H1 (cell line): Measurements from ENCODE around the gene NEK4. TPM values are rescaled to one million over a fixed set of nuclear protein-coding genes. Genes with fewer than 3 reads are reported as not detected.

Experiments used
- CTCF ChIA-PET: fragments of 300-600 bp; sonication (Branson Sonifier 250); formaldehyde crosslinking; loops from one replicate; lab custom pipeline; 2021; ENCODE audit not compliant: partially characterized antibody; lab: Charles Lee
- POLR2A ChIA-PET: fragments of 300-600 bp; sonication (Branson Sonifier 250); formaldehyde crosslinking; loops from one replicate; lab custom pipeline; 2021; ENCODE audit warnings: inconsistent platforms; ENCODE audit not compliant: partially characterized antibody; lab: Charles Lee
- DNase-seq, 2 experiments: peaks; one replicate each; pipeline versions ENCODE4 v3.0.0 to v3.0.0-alpha.2; 2010 to 2022; ENCODE audit warnings: low spot score in 2 of 2, low read depth in 1 of 2, mixed read lengths in 1 of 2
- FAIRE-seq: peaks from 2 replicates; lab custom pipeline; 2011; peaks lifted over from hg19 to GRCh38; lab: Jason Lieb, UNC
- H2AFZ ChIP-seq: 2 replicates; pipeline ENCODE4 v1.8.1; 2012; ENCODE audit warnings: low read length, inconsistent platforms
- H2AK5ac ChIP-seq: 2 replicates; pipeline ENCODE4 v1.6.1; 2013; ENCODE audit warnings: low read depth, low read length
- H2BK120ac ChIP-seq: replicated peaks from 2 replicates; pipeline ENCODE3; 2013; ENCODE audit warnings: low read depth, low read length, inconsistent platforms
- H2BK12ac ChIP-seq: 2 replicates; pipeline ENCODE4 v1.6.1; 2013; ENCODE audit warnings: low read depth, low read length
- H2BK15ac ChIP-seq: 2 replicates; pipeline ENCODE4 v1.6.1; 2013; ENCODE audit warnings: low read length
- H2BK20ac ChIP-seq: 2 replicates; pipeline ENCODE4 v1.6.1; 2013; ENCODE audit warnings: low read length
- H2BK5ac ChIP-seq: 2 replicates; pipeline ENCODE4 v1.6.1; 2013; ENCODE audit warnings: low read depth, low read length
- H3K14ac ChIP-seq: 2 replicates; pipeline ENCODE4 v1.6.1; 2013; ENCODE audit warnings: inconsistent platforms; ENCODE audit not compliant: insufficient read length
- H3K18ac ChIP-seq: 2 replicates; pipeline ENCODE4 v1.6.1; 2013; ENCODE audit warnings: low read length; ENCODE audit errors: extremely low read depth
- H3K23ac ChIP-seq: 2 replicates; pipeline ENCODE4 v1.6.1; 2013; ENCODE audit warnings: inconsistent platforms; ENCODE audit not compliant: insufficient read length
- H3K23me2 ChIP-seq: 2 replicates; pipeline ENCODE4 v1.6.1; 2013; ENCODE audit warnings: low read depth, low read length
- H3K27ac ChIP-seq: 2 replicates; pipeline ENCODE4 v1.6.1; 2011; ENCODE audit warnings: low read depth, low read length, inconsistent platforms
- H3K27me3 ChIP-seq, 4 experiments: replicated peaks in 1 of 4; 1 replicate in 1 of 4; 2 replicates in 3 of 4; pipeline versions ENCODE4 v1.6.1 to v1.8.1; 2011 to 2013; ENCODE audit warnings: low read length in 3 of 4, mild to moderate bottlenecking in 3 of 4, inconsistent platforms in 2 of 4, mixed read lengths in 2 of 4, moderate library complexity in 1 of 4; ENCODE audit not compliant: control insufficient read depth in 3 of 4, insufficient read depth in 3 of 4; ENCODE audit errors: extremely low read depth in 1 of 4
- H3K36me3 ChIP-seq, 4 experiments: 2 replicates each; pipeline versions ENCODE4 v1.6.1 to v1.8.1; 2011 to 2013; ENCODE audit warnings: mild to moderate bottlenecking in 4 of 4, low read length in 3 of 4, moderate library complexity in 2 of 4, control low read depth in 1 of 4, inconsistent platforms in 1 of 4; ENCODE audit not compliant: insufficient read depth in 4 of 4, control insufficient read depth in 2 of 4
- H3K4ac ChIP-seq: replicated peaks from 2 replicates; pipeline ENCODE3; 2013; ENCODE audit warnings: low read length, low read depth, mixed read lengths, inconsistent platforms; ENCODE audit not compliant: insufficient read length
- H3K4me1 ChIP-seq, 4 experiments: replicated peaks in 1 of 4; 1 replicate in 1 of 4; 2 replicates in 3 of 4; pipeline versions ENCODE4 v1.6.1 to v1.8.1; 2011 to 2013; ENCODE audit warnings: low read length in 3 of 4, inconsistent platforms in 2 of 4, mixed read lengths in 1 of 4; ENCODE audit not compliant: insufficient read depth in 4 of 4, control insufficient read depth in 3 of 4
- H3K4me2 ChIP-seq, 2 experiments: 2 replicates each; pipeline versions ENCODE4 v1.6.1 to v1.8.1; 2011 to 2013; ENCODE audit warnings: low read depth in 2 of 2, low read length in 2 of 2, control low read depth in 1 of 2, inconsistent platforms in 1 of 2, mild to moderate bottlenecking in 1 of 2; ENCODE audit not compliant: insufficient read depth in 1 of 2
- H3K4me3 ChIP-seq, 4 experiments: fragments of 200-600, 300-600 bp in 1 of 4; sonication (generic), shearing (Covaris generic), sonication (Bioruptor Twin) in 1 of 4; 2 replicates each; pipeline versions ENCODE4 v1.5.1 to v1.8.1; 2011 to 2016; ENCODE audit warnings: low read length in 4 of 4, low read depth in 3 of 4, control low read depth in 2 of 4, inconsistent platforms in 2 of 4, mild to moderate bottlenecking in 2 of 4, mixed read lengths in 1 of 4, moderate library complexity in 1 of 4; ENCODE audit not compliant: insufficient read depth in 2 of 4; ENCODE audit errors: extremely low read depth in 1 of 4
- H3K56ac ChIP-seq: replicated peaks from 2 replicates; pipeline ENCODE3; 2013; ENCODE audit warnings: low read depth, mild to moderate bottlenecking, mixed read lengths, low read length, inconsistent platforms; ENCODE audit not compliant: insufficient read length
- H3K79me1 ChIP-seq: 2 replicates; pipeline ENCODE4 v1.6.1; 2013; ENCODE audit warnings: low read depth, low read length, control low read depth
- H3K79me2 ChIP-seq, 2 experiments: 2 replicates each; pipeline versions ENCODE4 v1.6.1 to v1.8.1; 2012 to 2013; ENCODE audit warnings: low read length in 2 of 2, mild to moderate bottlenecking in 2 of 2, inconsistent platforms in 1 of 2; ENCODE audit not compliant: insufficient read depth in 2 of 2, control insufficient read depth in 1 of 2
- H3K9ac ChIP-seq, 4 experiments: replicated peaks in 1 of 4; 1 replicate in 1 of 4; 2 replicates in 3 of 4; pipeline versions ENCODE4 v1.6.1 to v1.8.1; 2011 to 2013; ENCODE audit warnings: low read depth in 3 of 4, low read length in 3 of 4, control low read depth in 2 of 4, mild to moderate bottlenecking in 2 of 4, moderate library complexity in 2 of 4, inconsistent platforms in 1 of 4; ENCODE audit errors: extremely low read depth in 1 of 4
- H3K9me3 ChIP-seq, 2 experiments: 2 replicates each; pipeline versions ENCODE4 v1.6.1 to v1.8.1; 2012 to 2013; ENCODE audit warnings: mild to moderate bottlenecking in 2 of 2, moderate library complexity in 2 of 2, control low read depth in 1 of 2, inconsistent platforms in 1 of 2, low read depth in 1 of 2, low read length in 1 of 2, mixed read lengths in 1 of 2; ENCODE audit not compliant: insufficient read depth in 2 of 2
- H4K20me1 ChIP-seq, 2 experiments: replicated peaks in 1 of 2; 2 replicates each; pipeline versions ENCODE3 to v1.8.1; 2011 to 2013; ENCODE audit warnings: inconsistent platforms in 2 of 2, low read length in 2 of 2, mild to moderate bottlenecking in 1 of 2; ENCODE audit not compliant: insufficient read depth in 2 of 2, control insufficient read depth in 1 of 2
- H4K5ac ChIP-seq: 2 replicates; pipeline ENCODE4 v1.6.1; 2013; ENCODE audit warnings: low read length, low read depth, mixed read lengths, inconsistent platforms; ENCODE audit not compliant: insufficient read length
- H4K8ac ChIP-seq: 2 replicates; pipeline ENCODE4 v1.8.0; 2013; ENCODE audit warnings: mild to moderate bottlenecking, moderate library complexity, low read length, inconsistent platforms; ENCODE audit not compliant: insufficient read depth; ENCODE audit errors: extremely low read depth
- H4K91ac ChIP-seq: replicated peaks from 2 replicates; pipeline ENCODE3; 2013; ENCODE audit warnings: low read length, mixed read lengths, inconsistent platforms; ENCODE audit not compliant: insufficient read length
- WGBS, 2 experiments: shearing (Covaris generic) in 1 of 2; methylation state at CpG; one replicate each; pipeline versions ENCODE4 v1.1.6 to v1.1.7; 2013 to 2015; ENCODE audit warnings: low lambda C conversion rate in 2 of 2, mixed read lengths in 2 of 2, inconsistent platforms in 1 of 2, low coverage in 1 of 2, missing lambda C conversion rate in 1 of 2; ENCODE audit not compliant: insufficient replicate concordance in 2 of 2, insufficient coverage in 1 of 2, insufficient read length in 1 of 2; ENCODE audit errors: extremely low coverage in 1 of 2, missing lambda C conversion rate in 1 of 2; 5-methylcytosine and 5-hydroxymethylcytosine counted together
- polyA plus RNA-seq, 7 experiments: library from polyadenylated mRNA; depleted of rRNA in 3 of 7; stranded (reverse) in 5 of 7; unstranded in 2 of 7; fragments of >200 nt in 5 of 7; fragments of 200-250 nt in 2 of 7; gene quantifications; 1 replicate in 5 of 7; 2 replicates in 1 of 7; 4 replicates in 1 of 7; pipeline versions ENCODE4 v1.2.1 to v1.2.3, GENCODE V29; 2011 to 2013; ENCODE audit warnings: missing spikeins in 2 of 7, mixed read lengths in 2 of 7
- total RNA-seq: library from RNA; stranded (reverse); fragmentation: NEBNext Ultra II Directional; extraction: Animal tissue kit (Norgen Biotek cat#: 25700); gene quantifications from 2 replicates; pipeline ENCODE4 v1.2.1, GENCODE V29; 2021

NEK4 gene
- total and polyA plus RNA-seq, 2 of the 8 experiments (the other 6 are each of a cell fraction or from before 2014, with no cell fraction given), result 7.5 to 40.0 TPM

GRCh38 chr3:52731590-52731989 is 39.1 kb downstream of the NEK4 start:
- no peak overlapping the region for H3K18ac ChIP-seq
- no peak overlapping the region for H3K56ac ChIP-seq
- H2BK5ac ChIP-seq, result no peak overlapping the region
- H3K23ac ChIP-seq, result no peak overlapping the region
- H4K91ac ChIP-seq, result no peak overlapping the region
- no peak overlapping the region for H3K4me2 ChIP-seq
- H2BK20ac ChIP-seq, result no peak overlapping the region
- no peaks in the 10 kb centered on the region for H3K4me1 ChIP-seq
- no peak overlapping the region for H4K8ac ChIP-seq
- H3K23me2 ChIP-seq, result no peaks in the 10 kb centered on the region
- H3K79me2 ChIP-seq, result no peaks in the 10 kb centered on the region
- H3K9ac ChIP-seq, result no peak overlapping the region
- no peak overlapping the region for H3K4me3 ChIP-seq
- H3K4ac ChIP-seq, result no peak overlapping the region
- 81% methylated on average over 14 of the region's 14 CpGs; no CpG with 5 or more reads in 1 of the 2 experiments for WGBS, 2 experiments
- H2BK15ac ChIP-seq, result no peak overlapping the region
- no peak overlapping the region for H2BK12ac ChIP-seq
- H3K14ac ChIP-seq, result no peak overlapping the region
- no peaks in the 10 kb centered on the region for H3K79me1 ChIP-seq
- H3K9me3 ChIP-seq, result no peaks in the 10 kb centered on the region
- DNase-seq (no peak), FAIRE-seq (no peak)
- H4K20me1 ChIP-seq, result no peaks in the 10 kb centered on the region
- H2AFZ ChIP-seq, result no peak overlapping the region
- no peak overlapping the region for H4K5ac ChIP-seq
- peaks cover 2 to 34% (median 23%) of the 10 kb centered on the region in 4 experiments; a peak in 6 of 8 replicates for H3K36me3 ChIP-seq
- H3K27me3 ChIP-seq, result no peaks in the 10 kb centered on the region
- H3K27ac ChIP-seq, result no peak overlapping the region
- no peak overlapping the region for H2BK120ac ChIP-seq
- POLR2A ChIA-PET, result interaction anchor here (1.1 kb wide), 1 partner anchor 45 kb away, joined by 3 read pairs; no protein-coding TSS in a partner anchor
- H2AK5ac ChIP-seq, result no peak overlapping the region
- CTCF ChIA-PET, result no interaction called here
